Mesenteric fat pad (tissue), 1 donor: ENCODE data around the gene MAPK4. TPM values are rescaled to one million over a fixed set of nuclear protein-coding genes. Genes with fewer than 3 reads are reported as not detected.

Experiments used
- DNase-seq: peaks from one replicate; pipeline ENCODE4 v3.0.0-alpha.2; 2020; ENCODE audit warnings: low spot score
- total RNA-seq: library from RNA; stranded (reverse); fragmentation: NEBNext Ultra II Directional; extraction: Animal tissue kit (Norgen Biotek cat#: 25700); gene quantifications from one replicate; pipeline ENCODE4 v1.2.1, GENCODE V29; 2021
- donor health status: DM: yes; HTN: yes; CAD: no.

MAPK4 gene
- total RNA-seq, 1 donor from 2014 or later, result not detected

DNA sequence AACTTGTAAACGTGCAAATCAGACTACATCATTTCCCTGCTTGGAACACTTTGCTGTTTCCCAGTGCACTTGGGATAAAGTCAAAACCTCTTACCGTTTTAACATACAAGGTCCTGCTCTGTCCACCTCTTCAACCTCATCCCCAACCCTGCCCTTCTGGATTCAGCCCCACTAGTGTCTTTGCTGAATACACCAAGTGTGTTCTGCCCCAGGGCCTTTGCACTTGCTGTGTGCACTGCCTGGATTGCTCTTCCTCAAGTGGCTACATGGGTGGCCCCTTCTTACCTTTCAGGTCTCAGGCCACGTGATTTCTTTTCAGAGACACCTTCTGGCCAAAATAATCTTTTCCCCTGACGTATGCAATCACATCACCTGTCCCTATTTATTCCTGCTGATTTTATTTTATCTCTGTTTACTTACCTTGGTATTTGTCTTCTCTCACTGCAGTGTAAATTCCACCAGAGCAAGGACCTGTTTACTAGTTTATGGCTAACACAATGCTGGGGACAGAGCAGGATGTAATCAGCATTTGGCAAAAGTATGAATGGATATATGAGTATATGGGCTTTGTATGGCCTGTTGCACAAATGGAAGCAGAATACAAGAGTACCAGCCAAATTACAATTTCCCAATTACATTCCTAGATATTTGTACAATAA is 63.9 kb downstream of the MAPK4 start:
- no peak for DNase-seq

DNA sequence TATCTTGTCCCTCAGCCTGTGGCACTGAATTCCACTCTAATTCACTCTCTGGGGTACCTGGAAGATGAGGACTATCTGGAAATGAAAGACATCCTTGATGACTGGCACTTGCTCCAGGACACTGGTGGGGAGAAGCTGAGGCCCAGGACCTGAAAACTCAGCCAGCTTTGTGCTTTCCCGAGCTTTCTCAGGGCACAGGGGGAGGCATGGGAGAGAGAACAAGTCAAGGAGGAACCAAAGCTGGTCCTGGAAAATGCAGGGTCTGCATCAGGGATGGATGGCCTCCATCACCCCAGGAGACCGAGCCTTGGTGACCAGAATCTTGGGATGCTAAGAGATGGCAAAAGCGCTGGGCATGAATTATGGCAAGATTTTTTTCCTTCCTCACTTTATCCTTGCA is 65.1 kb downstream of the MAPK4 start:
- no peak for DNase-seq

DNA sequence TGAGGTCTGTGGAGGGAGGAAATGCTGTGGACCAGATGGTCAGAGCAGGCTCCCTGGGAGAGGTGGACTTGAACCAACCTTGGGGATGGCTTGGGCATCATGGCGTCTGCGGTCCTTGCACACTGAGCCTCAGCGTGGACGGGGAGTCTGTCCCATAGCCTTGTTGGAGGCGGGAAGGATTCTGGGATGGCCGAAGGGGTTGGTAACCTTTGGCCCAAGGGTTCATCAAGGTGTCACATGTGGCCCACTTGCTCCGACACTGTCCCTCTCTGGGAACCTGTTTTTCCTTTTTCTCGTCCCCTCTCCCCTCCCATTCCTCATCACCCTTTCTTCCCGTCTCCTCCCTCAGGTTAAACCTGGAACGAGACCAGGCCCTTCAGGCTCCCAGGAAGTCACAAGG is 66.4 kb downstream of the MAPK4 start:
- DNase-seq, result no peak

DNA sequence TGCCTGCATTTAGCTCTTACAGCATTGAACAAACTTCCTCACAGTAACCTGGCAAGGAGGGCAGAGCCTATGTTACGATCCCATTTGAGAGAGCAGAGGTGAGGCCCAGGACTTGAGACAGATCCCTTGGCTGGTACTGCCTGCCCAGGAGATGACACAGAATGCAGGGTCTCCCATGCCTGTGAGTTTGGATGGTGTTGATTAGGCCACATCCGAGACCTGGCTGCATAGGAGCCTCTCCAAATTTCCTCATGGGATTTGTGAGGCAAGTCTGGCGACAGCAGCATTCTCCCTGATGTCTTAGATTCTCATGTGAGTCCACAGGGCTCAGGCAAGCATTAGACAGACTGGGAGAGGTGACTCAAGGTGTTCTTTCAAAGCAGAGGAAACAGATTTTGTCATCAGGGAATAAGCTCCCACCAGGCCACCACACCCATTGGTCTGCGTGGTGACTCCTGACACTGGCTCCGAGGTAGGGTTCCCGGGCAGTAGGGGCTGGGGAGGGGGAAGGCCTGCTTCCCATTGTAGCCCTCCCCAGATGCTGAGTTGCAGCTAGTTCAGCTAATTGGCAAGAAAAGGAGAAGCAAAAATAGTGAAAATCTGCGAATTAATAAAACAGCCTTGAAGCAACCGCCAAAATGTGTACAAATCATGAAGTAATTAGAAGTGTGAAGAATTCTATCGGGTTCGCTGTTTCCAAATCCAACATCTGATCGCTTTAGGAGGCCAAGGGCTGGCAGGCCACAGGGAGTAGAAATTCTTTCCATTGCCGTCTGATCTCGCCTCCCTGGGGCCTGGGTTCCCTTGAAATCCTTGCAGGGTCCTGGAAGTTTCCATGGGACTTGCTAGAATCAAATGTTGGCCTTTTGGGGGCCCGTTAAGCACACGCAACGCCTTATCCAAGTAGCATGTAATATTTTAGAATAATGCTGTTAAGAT is 68.0 kb downstream of the MAPK4 start:
- no peak for DNase-seq

DNA sequence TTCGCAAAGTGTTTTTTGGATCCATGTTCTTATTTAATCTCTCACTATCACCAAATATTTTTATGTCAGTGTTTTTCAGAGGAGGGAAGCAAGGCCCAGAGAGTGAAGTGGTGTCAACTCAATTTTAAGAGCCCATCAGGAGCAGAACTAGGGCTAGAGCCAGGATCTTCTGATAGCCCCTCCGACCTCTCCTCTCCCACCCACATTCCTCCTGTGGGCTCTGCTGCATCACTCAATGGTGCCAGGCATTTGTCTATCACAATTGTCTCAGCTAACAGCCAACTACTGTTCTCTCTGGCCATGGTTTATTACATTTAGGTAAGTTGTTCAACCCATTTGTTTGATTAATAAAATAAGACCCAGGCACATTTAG is 68.6 kb downstream of the MAPK4 start:
- DNase-seq, result no peak

DNA sequence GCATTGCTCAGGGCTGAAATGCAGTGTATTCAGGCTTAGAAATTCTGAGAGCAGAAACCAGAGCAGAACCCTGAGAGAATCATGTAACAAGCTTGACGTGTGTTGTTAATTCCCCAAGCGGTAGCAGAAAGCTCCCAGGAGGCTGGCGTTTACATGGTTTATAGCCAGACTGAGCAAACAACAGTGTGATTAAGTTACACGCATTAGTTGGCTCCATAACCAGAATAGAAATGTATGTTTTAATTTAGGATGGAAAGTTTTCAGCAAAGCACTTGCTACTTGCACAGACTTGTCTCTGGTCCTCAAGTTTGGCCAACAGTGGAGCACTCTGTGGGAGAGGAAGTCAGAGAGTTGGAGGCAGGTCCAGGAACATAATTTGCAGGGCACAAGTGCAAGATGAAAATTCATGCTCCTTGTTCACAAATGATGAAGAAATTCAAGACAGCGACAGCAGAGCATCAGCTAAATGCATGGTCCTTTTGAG is 69.3 kb downstream of the MAPK4 start:
- no peak for DNase-seq

DNA sequence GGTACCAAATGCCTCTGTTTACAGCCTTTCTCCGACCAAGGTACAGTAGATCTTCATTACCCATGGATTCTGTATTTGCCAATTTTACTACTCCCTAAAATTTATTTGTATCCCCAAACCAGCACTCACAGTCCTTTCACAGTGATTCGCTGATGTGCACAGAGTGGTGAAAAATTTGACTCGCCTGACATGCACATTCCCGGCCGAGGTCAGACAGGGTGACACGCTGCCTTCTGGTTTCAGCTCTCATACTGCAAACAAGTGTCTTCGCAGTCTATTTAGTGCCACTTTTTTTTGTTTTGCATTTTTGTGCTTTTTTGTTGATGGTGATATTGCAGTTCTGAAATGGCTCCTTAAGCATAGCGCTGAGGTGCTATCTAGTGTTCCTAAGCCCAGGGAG is 71.0 kb downstream of the MAPK4 start:
- no peak for DNase-seq

DNA sequence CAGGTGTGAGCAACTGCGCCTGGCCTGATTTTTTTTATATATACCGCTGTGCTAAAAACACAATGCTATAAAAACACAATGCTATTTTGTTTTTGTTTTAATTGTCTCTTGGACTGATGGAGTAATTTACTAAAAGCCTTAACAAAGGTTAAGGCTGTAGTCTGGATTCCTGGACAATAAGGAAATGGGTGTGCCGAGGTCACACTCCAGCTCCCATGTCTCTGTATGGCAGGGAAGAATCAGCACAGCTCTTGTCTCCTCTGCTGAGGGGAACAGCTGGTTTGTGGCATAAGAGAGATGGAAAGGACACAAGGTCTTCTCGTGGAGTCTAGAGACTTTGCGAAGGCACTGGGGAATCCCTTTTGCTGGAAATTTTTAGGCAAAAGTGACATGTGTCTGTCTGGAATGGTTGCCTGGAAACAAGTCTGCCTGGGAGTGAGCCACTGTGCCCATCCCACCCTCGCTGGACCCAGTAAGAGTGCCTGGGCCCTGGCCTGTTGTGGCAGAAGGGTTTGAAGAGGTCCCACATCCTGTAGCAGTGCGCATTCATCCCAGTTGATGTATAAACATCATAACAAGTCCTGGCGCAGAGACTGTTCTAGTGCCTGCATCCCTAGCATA is 73.1 kb downstream of the MAPK4 start:
- DNase-seq, result no peak

DNA sequence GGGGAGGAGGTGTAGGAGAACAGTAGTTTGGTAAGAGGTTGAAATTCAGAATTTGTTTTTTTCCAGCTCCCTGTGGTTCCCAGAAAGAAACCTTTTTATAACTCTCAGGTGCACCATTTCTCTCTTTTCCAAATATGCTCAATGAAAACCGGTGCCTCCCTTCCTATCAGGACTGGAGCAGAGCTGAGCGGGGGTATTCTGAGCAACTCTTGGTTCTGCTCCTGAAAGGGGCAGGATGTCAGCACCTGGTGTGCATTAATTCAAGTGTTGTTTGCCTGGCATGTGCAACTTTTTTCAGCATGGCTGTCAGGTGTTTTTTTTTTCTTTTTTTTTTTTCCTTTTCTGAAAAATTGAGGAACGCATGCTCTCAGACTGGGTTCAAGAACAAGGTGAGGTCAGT is 74.1 kb downstream of the MAPK4 start:
- DNase-seq, result no peak

DNA sequence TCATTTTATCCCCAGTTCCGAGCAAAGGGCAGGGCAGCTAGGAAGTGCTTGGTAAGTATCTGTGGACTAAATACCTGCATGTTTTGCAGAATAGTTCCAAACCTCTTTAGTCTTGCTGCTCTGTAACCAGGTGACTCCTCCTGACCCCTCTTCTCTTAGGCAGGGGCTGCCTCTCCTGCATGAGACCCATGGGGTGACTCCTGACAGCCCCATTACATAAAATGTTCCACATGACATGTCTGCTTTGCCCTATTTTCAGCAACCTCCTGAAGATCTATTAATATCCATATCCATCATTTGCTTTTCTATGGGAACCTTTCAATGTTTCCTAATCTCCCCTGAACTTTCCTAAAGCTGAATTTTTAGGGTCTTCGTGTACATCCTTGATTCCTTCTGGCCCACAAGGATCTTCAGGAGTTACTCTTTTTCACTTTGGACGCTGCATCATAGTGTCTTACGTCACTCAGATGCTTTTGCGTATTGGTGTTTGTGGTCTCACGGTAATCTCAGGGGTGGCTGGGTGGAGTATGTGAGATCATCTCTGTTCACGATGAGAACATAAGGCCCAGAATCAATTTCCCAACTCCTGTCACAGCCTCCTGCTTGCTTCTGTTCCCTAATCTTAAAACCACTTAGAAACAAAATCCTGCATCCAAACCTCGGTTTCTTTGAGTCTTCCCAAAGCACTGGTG is 76.6 kb downstream of the MAPK4 start:
- DNase-seq, result no peak

DNA sequence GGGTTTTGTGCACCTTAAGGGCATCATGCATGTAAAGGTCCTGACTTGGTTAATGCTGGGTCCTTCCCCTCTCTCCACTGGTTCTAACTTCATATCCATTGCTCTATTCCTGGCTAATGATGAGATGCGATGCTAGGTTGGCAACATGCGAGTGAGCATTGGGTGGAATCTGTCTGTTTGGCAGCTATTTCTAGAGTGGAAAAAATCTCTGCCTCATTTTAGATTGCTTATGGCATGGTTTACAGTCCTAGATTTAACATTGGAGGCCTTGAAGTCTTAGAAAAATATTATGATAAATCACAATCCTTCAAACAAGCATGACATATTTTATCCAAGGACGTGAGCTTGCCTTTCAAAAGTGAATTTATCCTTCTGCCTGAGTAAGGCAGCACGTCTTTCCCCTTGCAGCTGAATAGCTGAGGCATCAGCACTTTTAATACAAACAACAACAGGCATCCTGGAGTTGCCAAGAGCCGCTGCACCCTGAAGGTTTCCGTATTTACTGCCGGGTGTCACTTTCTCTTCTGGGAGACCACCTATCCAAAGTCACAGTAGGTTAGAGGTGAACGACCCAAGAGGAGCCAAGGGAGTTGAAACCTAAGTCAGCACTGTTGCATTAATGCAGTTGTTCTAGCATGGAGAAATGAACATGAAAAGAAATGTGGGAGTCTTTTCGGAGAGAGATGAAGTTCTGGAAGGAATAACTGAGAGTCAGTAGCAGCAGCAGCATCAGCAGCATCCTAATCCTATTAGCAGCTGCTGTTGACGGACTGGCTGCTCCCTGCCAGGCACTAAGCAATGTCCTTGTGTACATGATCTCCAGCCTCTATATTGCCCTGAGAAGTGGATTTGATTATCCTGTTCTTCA is 78.4 kb downstream of the MAPK4 start:
- peak; percentile 35 for DNase-seq

DNA sequence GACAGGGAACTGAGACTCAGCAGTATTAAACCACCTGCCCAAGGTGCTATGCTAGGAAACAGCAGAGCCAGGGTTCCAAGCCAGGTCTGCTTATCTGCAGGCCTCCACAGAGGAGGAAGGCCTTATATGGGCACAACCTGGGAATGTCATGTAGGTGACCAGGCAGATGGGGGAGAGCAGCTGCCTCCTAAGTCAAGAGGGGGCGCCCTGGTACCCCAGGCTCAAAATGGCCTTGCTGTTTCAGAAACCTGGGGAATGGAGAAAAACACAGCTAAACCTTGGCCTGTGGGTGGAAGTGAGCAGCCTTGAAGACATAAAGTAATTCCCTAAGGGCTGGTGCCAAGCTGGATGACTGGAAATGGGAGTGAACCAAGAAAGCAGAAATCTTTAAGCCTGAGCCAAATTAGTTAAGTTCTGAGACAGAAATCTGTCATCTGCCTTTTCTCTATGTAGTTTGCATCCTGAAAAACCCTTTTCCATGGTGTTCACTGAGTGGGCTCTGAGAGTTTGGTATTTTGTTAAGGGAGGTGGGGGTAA is 79.1 kb downstream of the MAPK4 start:
- DNase-seq, result peak; percentile 37

DNA sequence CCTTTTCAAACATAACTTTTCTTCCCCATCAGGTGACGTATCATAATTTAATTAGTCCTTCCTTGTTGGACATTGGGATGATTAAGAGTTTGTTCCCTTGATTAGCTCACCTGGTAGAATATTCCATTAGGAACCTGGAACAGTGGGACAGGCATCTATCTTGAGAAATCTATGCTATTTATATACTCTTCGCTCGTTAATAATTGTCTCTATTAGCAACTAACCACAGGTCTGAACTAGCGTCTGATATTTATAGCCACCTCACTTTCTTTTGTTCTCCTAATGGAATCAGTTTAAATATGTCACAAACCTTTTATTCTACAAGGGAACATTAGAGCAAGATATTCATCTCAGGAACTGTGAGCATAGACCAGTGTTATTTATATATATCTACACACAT is 79.8 kb downstream of the MAPK4 start:
- no peak for DNase-seq

DNA sequence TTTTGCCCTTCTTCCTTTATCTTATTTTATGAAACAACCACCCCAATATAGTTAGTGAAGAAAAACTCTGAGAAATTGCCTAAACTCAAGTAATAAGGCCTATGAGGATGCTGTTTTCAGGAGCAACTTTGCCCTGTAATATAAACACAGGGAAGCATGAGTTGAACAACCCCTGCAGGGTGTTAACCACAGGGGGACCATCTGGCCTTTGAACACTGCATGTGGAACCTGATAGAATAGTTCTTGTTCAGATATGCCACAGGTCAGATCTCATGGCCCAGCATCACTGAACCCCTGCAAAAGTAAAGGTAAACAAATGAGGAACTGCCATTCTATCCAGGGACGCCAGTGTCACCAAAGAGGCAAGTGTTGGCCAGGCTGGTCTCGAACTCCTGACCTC is 82.6 kb downstream of the MAPK4 start:
- DNase-seq, result peak; percentile 64

DNA sequence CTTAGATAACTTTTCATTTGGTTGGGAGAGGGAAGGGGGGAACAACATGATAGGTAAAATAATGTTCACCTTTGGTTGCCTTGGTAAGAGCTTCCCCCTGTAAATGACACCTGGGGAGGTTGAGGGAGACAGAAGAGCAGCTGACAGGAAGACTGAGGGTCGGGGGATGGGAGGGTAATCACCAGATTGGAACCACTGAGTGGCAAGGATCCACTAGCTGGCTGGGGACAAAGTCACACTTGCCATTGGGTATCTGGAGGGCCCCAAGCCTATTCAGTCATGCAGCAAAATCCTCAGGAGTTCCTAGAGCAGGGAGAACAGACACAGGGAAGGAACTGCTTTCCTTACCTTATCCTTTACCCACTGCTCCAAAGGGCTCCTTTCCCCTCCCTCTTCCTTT is 84.3 kb downstream of the MAPK4 start:
- DNase-seq, result no peak

DNA sequence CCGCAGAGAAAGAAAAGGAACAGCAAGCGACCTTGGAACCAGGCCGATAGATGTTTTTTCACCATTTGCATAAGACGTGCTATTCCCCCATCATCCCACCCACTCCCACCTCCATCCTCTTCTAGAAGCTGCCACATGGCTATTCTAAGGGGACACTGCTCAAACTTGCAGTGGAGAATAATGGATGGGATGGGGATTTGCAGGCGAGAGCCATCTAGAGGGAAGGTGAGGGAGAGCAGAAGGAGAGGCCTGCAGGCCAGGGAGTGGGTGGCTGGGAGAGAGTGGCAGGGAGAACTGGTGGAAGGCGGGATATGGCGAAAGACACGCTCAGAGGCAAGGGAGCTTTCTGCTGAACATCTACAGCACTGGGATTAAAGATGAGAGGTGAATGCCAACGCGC is 84.9 kb downstream of the MAPK4 start:
- DNase-seq, result no peak

DNA sequence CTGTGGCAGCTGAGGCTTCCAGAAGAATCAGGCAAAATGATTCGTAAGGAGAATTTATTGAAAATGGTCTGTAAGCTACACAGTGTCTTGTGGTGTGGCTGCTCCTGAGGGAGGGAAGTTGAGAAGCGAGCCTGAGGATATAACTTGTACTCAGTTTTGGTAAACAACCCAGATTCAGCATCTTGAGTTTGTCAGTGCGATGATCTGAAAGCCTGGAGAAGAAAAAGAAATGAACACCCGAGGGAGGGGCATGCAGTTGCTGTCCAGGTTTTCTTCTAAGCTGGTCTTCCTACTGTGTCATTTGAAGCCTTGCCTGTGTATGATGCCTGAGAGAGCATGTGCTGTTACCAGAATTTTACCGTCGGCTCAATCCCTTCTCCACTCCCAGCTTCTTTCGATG is 87.3 kb downstream of the MAPK4 start:
- DNase-seq, result no peak

DNA sequence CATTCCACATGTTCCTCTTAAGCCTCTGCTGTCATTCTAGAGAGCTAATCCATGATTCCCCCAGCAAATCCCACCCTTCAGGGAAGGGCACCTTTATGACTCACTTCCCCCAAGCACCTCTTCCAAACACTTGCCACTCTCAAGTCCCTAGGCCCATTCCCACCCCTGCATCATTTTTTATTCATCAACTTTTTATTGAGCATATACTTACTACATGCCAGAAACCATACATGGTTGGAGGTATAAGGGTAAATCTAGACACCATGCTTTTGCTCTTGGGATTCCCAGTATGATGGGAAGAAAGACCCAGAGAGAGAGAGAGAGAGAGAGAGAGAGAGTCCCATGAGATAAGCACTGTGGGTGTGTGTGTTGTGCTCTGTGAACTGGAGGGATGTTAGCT is 87.9 kb downstream of the MAPK4 start:
- DNase-seq, result no peak

DNA sequence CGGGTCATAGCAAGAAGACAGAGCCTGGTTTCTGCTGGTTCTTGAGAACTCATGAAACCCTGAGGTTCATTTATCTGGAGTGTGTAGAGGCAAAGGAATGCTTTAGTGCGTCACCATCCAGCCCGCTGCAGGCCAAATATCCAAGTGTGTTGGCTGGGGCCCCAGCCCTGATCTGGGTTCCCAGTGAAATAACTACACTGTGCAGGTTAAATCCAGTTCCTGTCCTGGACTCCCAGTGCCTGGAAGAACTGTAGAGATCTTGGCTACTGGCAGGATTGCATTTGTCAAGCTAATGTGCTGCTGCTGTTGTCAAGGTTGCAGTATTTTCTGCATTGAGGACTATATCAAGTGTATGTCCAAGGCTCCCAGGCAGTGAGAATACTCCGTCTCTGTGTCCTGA is 89.9 kb downstream of the MAPK4 start:
- DNase-seq, result no peak

DNA sequence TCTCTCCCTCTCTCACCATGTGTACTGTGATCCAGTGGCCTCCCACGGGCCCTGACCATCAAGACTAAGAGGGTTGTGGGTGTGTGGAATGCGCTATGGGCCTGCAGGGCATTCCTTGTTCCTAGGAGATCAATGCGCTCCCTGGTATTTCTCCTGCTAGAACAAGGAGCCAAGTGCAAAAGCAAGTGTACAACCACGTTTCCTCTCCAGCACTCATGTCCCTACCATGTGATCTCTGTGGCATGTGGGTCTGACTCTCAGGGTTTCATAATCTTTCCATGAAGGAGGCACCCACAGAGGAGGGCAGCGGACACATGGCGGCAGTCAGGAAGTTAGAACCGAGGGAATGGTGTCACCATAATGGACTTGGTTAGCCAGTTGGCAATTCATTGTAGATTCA is 91.4 kb downstream of the MAPK4 start:
- DNase-seq, result no peak
